T-helper 17 cell (primary cell): ENCODE measurements around the gene UBE2F. TPM values are rescaled to one million over a fixed set of nuclear protein-coding genes. Genes with fewer than 3 reads are reported as not detected.

Source experiments
- ATAC-seq: fragments of 150-1000 bp; cut with Tn5 transposase; 2 replicates; pipeline ENCODE4 v1.10.0; 2021; ENCODE audit warnings: mild to moderate bottlenecking, moderate library complexity
- DNase-seq, 3 donors: peaks; one replicate each; pipeline versions ENCODE4 v3.0.0 to v3.0.0-alpha.2; 2020 to 2021
- H3K9me3 ChIP-seq: one replicate; pipeline ENCODE4 v1.7.0; 2013; ENCODE audit warnings: low read length, mild to moderate bottlenecking; ENCODE audit not compliant: control insufficient read depth, poor library complexity, severe bottlenecking
- H3K27ac Mint-ChIP-seq: one replicate; pipeline ENCODE4 v1.8.0; 2022; ENCODE audit warnings: mild to moderate bottlenecking, moderate library complexity, mixed read lengths
- H3K27me3 Mint-ChIP-seq: one replicate; pipeline ENCODE4 v1.8.0; 2022; ENCODE audit warnings: mixed read lengths
- H3K36me3 Mint-ChIP-seq: one replicate; pipeline ENCODE4 v1.8.0; 2022; ENCODE audit warnings: low read depth, mixed read lengths
- H3K4me1 Mint-ChIP-seq: one replicate; pipeline ENCODE4 v1.8.0; 2022; ENCODE audit warnings: mild to moderate bottlenecking, mixed read lengths
- H3K4me3 Mint-ChIP-seq: one replicate; pipeline ENCODE4 v1.8.0; 2022; ENCODE audit warnings: mild to moderate bottlenecking, moderate library complexity, mixed read lengths
- total RNA-seq, 4 donors: library from RNA in 2 of 4; stranded (reverse) in 2 of 4; gene quantifications; one replicate each; pipeline ENCODE4 v1.2.3 and lab custom pipeline; 2022 to 2026

The UBE2F gene
- total RNA-seq, 2 donors from 2014 or later: 34.6 to 40.3 TPM

DNA sequence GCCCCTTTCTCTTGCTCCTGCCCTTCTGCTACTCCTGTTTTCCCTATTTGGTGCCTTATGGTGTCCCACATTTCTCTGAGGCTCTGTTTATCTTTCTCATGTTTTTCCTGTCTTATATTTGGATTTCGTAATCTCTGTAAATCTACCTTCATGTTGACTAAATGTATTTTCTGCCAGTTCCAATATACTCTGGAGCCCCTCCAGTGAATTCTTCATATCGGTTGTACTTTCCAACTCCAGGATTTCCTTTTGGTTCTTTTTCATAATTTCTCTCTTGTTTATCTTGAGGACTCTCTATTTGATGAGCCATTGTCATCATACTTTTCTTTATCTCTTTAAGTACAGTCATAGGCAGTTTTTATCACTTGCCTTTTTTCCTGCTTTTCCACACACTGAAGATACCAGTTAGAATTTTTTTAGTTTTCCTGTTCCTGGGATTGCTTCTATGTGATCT is 113.1 kb downstream of the UBE2F start:
- H3K27ac Mint-ChIP-seq: no peak overlapping the region
- H3K27me3 Mint-ChIP-seq: no peaks in the 10 kb centered on the region
- DNase-seq: no peak
- H3K4me1 Mint-ChIP-seq: no peaks in the 10 kb centered on the region
- H3K9me3 ChIP-seq: no peaks in the 10 kb centered on the region
- H3K4me3 Mint-ChIP-seq: no peak overlapping the region
- ATAC-seq: no peak
- H3K36me3 Mint-ChIP-seq: peaks cover 7% of the 10 kb centered on the region

DNA sequence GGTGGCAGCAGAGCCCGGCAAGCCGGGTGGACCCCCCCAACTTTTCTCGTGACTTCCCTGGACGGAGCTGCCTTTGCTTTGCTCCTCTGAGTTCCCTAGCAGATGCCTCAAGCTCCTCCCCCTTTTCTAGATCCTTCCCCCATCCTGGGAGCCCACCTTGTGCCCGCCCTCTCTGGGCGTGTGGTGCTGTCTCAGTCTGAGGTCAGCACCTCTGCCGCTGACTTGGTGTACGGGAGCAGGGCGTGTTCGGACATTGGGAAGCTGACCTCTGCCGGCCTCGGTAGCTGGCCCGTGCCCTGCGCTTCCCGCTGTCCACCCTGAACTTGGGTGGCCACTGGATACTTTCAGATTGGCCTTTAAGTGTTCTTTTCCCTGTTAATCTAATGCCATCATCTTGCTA is 113.7 kb downstream of the UBE2F start:
- no peaks in the 10 kb centered on the region for H3K27me3 Mint-ChIP-seq
- no peaks in the 10 kb centered on the region for H3K4me1 Mint-ChIP-seq
- H3K4me3 Mint-ChIP-seq: no peak overlapping the region
- DNase-seq (no peak), ATAC-seq (no peak)
- peaks cover 10% of the 10 kb centered on the region for H3K36me3 Mint-ChIP-seq
- H3K9me3 ChIP-seq: no peaks in the 10 kb centered on the region
- no peak overlapping the region for H3K27ac Mint-ChIP-seq

DNA sequence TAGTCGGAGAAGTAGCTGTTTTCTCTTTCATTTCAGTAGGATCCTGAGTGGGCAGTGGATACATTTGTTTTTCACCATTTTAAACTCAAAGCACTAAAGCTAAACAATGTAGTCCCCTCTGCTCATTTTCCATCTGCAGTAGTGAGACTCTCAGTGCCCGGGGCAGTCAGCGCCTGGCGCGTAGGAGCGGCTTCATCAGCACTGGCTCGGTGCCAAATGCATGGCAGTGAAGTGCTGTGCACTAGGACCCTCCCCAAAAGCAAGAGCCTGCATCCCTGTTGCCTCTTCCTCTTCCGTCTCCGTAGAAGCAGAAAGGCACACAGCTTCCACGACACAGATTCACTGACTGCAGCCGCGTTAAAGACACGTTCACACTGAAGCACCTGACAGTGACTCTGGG is 114.3 kb downstream of the UBE2F start:
- H3K36me3 Mint-ChIP-seq: peaks cover 10% of the 10 kb centered on the region
- no peak overlapping the region for H3K27ac Mint-ChIP-seq
- no peaks in the 10 kb centered on the region for H3K9me3 ChIP-seq
- no peaks in the 10 kb centered on the region for H3K4me1 Mint-ChIP-seq
- no peak for DNase-seq
- H3K4me3 Mint-ChIP-seq: no peak overlapping the region
- no peak for ATAC-seq
- H3K27me3 Mint-ChIP-seq: no peaks in the 10 kb centered on the region

DNA sequence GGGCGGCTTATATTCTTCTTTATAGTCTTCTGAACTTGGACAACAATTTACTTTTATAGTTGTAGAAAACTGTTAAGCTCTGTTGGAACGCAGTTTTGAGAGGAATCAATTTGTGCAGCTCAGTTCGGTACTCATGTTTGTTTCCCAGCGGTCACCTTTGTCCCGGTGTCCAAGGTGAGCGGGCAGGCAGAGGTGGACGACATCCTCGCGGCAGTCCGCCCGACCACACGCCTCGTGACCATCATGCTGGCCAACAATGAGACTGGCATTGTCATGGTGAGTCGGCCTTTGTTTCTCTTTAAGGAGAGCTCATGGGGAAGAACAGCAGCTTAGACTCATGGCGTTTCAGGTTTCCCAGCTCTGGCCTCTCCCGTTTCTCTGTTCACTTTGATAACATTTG is 114.7 kb downstream of the UBE2F start:
- peaks cover 10% of the 10 kb centered on the region for H3K36me3 Mint-ChIP-seq
- DNase-seq (no peak), ATAC-seq (no peak)
- H3K27me3 Mint-ChIP-seq: no peaks in the 10 kb centered on the region
- no peak overlapping the region for H3K4me3 Mint-ChIP-seq
- no peaks in the 10 kb centered on the region for H3K4me1 Mint-ChIP-seq
- H3K27ac Mint-ChIP-seq: no peak overlapping the region
- no peaks in the 10 kb centered on the region for H3K9me3 ChIP-seq

DNA sequence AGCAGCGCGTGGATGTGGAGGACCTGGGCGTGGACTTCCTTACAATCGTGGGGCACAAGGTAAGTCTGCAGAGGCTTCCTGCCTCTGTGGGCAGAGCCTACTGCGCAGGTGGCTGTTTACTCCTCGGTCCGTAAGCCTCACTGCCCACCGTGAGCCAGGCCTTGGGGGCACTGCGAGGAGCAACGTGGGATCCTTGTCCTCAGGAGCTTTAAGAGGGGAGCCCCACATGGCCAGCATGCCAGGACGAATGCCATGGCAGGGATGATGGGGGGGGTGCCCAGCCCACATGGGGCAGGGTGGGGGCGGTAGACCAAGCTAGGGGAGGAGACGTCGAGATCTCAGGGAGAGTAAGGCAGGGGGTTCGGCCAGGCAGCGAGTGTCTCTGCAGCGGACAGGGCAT is 115.3 kb downstream of the UBE2F start:
- H3K36me3 Mint-ChIP-seq: peaks cover 10% of the 10 kb centered on the region
- H3K27me3 Mint-ChIP-seq: no peaks in the 10 kb centered on the region
- H3K27ac Mint-ChIP-seq: no peak overlapping the region
- peaks cover 4% of the 10 kb centered on the region for H3K4me1 Mint-ChIP-seq
- H3K9me3 ChIP-seq: no peaks in the 10 kb centered on the region
- ATAC-seq (no peak), DNase-seq (no peak)
- no peak overlapping the region for H3K4me3 Mint-ChIP-seq

DNA sequence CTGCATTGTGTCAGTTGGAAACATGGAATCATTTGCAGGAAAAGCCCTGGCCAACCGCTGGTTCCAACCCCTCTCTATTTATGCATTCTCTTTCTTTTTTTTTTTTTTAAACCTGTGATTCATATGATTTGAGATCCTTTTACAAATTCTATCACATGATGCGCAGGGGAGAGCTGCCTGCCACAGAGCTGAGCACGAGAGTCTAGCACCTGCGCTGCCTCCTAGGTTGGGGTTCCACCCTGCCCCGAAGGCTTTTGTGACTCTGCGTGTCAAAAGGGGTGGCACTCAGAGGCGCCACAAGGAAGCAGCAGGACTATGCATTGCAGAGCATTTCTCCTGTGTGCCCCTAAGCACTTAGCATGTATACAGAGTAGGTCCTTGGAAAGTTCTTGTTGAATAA is 116.0 kb downstream of the UBE2F start:
- peaks cover 10% of the 10 kb centered on the region for H3K36me3 Mint-ChIP-seq
- no peaks in the 10 kb centered on the region for H3K27me3 Mint-ChIP-seq
- H3K4me3 Mint-ChIP-seq: no peak overlapping the region
- no peak for ATAC-seq
- no peaks in the 10 kb centered on the region for H3K9me3 ChIP-seq
- H3K27ac Mint-ChIP-seq: no peak overlapping the region
- DNase-seq: no peak
- peaks cover 5% of the 10 kb centered on the region for H3K4me1 Mint-ChIP-seq

DNA sequence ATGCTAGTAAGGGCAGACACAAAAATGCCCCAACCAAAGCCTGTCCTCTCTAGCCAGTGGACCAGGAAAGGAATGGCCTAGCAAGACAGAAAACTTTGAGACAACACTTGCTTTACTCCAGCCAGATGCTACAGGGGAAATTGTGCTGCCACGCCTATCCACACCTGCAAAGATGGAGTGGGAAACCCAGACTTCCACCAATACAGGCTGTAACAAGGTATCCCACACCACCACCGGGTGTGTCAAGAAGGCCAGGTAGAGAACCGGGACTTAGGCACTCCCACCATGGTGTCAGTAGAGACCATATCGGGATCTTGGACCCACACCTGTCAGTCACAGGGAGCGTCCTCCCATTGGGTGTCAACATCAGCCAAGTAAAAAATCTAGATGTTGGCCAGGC is 117.1 kb downstream of the UBE2F start:
- peaks cover 5% of the 10 kb centered on the region for H3K4me1 Mint-ChIP-seq
- DNase-seq: no peak
- no peaks in the 10 kb centered on the region for H3K9me3 ChIP-seq
- H3K27ac Mint-ChIP-seq: no peak overlapping the region
- ATAC-seq: no peak
- peaks cover 10% of the 10 kb centered on the region for H3K36me3 Mint-ChIP-seq
- no peaks in the 10 kb centered on the region for H3K27me3 Mint-ChIP-seq
- H3K4me3 Mint-ChIP-seq: no peak overlapping the region

DNA sequence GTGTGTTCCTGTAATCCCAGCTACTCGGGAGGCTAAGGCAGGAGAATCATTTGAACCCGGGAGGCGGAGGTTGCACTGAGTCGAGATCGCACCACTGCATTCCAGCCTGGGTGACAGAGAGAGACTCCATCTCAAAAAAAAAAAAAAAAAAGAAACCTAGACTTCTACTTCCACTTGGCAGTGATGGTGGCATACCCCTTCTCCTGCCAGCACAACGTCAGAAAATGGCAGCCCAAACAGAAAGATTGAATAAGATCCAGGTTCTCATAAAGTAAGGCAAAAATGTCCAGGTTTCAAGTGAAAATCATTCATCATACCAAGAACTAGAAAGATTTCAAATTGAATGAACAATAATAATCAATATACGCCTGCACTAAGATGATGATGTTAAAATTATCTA is 117.9 kb downstream of the UBE2F start:
- ATAC-seq (no peak), DNase-seq (no peak)
- Mint-ChIP-seq H3K4me3 (no peak overlapping the region), H3K4me1 (peaks cover 5% of the 10 kb centered on the region), H3K27ac (no peak overlapping the region), H3K36me3 (peaks cover 10% of the 10 kb centered on the region), H3K27me3 (no peaks in the 10 kb centered on the region)
- H3K9me3 ChIP-seq: no peaks in the 10 kb centered on the region

DNA sequence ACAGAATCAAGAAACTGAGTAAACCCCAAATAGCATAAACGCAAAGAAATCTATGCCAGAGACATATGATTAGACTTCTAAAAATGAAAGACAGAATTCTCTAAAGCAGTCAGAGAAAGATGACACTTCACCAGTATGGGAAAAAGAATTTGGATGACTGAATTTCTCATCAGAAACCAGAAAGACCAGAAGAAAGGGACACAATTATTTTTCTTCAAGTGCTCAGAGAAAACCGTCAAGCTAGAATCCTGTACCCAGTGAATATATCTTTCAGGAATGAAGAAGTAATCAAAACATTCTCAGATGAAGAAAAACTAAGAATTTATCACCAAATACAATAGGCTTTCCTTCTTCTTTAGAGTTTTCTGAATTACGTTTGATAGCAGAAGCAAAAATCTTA is 119.1 kb downstream of the UBE2F start:
- Mint-ChIP-seq H3K36me3 (peaks cover 6% of the 10 kb centered on the region), H3K4me3 (no peak overlapping the region), H3K4me1 (peaks cover 5% of the 10 kb centered on the region), H3K27ac (no peak overlapping the region), H3K27me3 (no peaks in the 10 kb centered on the region)
- no peak for ATAC-seq
- no peaks in the 10 kb centered on the region for H3K9me3 ChIP-seq
- DNase-seq: no peak

DNA sequence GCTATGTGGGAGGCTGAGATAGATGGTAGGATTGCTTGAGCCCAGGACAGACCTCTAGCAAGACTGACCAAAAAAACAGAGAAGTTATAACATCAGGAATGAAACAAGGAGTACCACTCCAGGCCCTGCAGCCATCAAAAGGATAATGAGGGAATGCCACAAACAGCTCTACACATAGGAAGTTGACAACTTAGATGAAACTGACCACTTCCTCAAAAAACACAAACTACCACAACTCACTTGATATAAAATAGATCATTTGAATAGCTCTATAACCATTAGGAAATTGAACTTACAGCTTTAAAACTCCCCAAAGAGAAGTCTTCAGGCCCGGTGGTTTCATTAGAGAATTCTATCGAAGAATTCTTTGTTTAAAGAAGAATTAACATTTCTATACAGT is 120.4 kb downstream of the UBE2F start:
- no peak for ATAC-seq
- H3K36me3 Mint-ChIP-seq: peaks cover 4% of the 10 kb centered on the region
- H3K9me3 ChIP-seq: no peaks in the 10 kb centered on the region
- H3K4me1 Mint-ChIP-seq: peaks cover 5% of the 10 kb centered on the region
- no peaks in the 10 kb centered on the region for H3K27me3 Mint-ChIP-seq
- no peak overlapping the region for H3K27ac Mint-ChIP-seq
- H3K4me3 Mint-ChIP-seq: no peak overlapping the region
- no peak for DNase-seq

DNA sequence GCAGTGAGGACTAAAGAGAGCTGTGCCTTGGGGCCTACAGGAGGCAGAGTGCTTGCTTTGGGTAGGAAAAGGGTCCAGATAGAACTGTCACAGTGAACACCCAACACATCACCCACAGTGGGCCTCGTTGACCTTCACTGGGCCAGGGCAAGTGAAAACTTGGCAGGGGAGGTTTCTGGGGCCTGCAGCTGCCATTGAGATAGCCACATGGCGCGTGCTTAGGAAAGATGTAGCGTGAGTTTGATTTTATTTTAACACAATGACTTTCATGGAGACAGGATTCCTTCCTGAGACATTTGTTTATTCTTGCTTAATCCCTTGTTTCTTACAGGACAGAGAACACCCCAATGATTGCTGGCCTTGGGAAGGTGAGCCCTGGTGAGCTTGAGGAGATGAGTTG is 124.1 kb downstream of the UBE2F start:
- no peak overlapping the region for H3K4me3 Mint-ChIP-seq
- DNase-seq (no peak), ATAC-seq (no peak)
- H3K27me3 Mint-ChIP-seq: no peaks in the 10 kb centered on the region
- no peaks in the 10 kb centered on the region for H3K36me3 Mint-ChIP-seq
- no peak overlapping the region for H3K27ac Mint-ChIP-seq
- no peaks in the 10 kb centered on the region for H3K9me3 ChIP-seq
- H3K4me1 Mint-ChIP-seq: peaks cover 5% of the 10 kb centered on the region

DNA sequence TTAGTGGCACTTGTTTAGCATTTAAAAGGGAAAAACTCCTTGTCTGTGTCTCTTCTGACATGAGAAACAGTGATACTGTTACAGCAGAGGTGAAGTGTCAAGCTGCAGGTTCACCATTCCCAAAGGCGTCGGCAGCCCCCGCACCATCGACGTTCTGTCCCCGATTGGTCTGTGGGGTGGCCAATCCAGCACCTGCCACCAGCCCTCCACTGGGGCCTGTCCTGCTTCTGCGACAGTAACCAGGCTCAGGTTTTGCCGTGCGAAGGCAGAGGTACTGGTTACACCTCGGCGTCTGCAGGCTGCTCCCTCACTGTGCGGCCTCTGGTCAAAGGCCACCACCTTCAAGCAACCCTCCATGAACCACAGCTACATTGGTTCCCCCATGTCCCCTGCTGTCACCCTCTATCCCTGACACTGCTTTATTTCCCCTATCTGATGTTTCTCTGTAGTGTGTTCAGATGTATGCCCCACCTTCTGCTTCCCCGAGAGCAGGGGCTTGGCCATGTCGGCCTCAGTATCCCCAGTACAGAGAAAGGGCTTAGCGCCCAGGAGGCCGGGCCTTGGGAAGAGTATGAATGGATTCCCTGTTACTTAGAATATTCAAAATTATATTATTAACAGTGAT is 124.7 kb downstream of the UBE2F start:
- no peak for DNase-seq

More for the DNA sequence above, 124.7 kb downstream of the UBE2F start:
- H3K4me1 Mint-ChIP-seq: peaks cover 5% of the 10 kb centered on the region
- ATAC-seq: no peak
- H3K36me3 Mint-ChIP-seq: no peaks in the 10 kb centered on the region
- H3K27ac Mint-ChIP-seq: no peak overlapping the region
- no peak overlapping the region for H3K4me3 Mint-ChIP-seq
- no peaks in the 10 kb centered on the region for H3K27me3 Mint-ChIP-seq
- no peaks in the 10 kb centered on the region for H3K9me3 ChIP-seq
